OCI-LY1 (cell line): Measurements from ENCODE around the gene SLC51B.

Source experiments
- CTCF ChIP-seq: fragments of 200-600 bp; sonication (generic), shearing (Covaris generic); IDR thresholded peaks from 2 replicates; pipeline ENCODE4 v1.5.1; 2017; ENCODE audit warnings: mild to moderate bottlenecking, antibody characterized with exemption, low read length, moderate library complexity, mixed read lengths
- EZH2 ChIP-seq: fragments of 200-600 bp; sonication (generic), shearing (Covaris generic); IDR thresholded peaks from 2 replicates; pipeline ENCODE4 v1.8.0; 2017; ENCODE audit warnings: borderline replicate concordance, mixed run types, mild to moderate bottlenecking, antibody characterized with exemption, low read length, moderate library complexity, mixed read lengths

- TF ChIP-seq CTCF = no peak
- no peak for TF ChIP-seq EZH2
Measured at GRCh38 chr15:65057549-65057940, 12.4 kb downstream of the SLC51B start.
